Measurements from ENCODE around the gene RSPRY1. TPM values are rescaled to one million over a fixed set of nuclear protein-coding genes. Genes with fewer than 3 reads are reported as not detected.

Gene RSPRY1
- total RNA-seq, 2 experiments from 2014 or later, result 33.3 to 34.7 TPM

GRCh38 chr16:57150682-57151330 lies 35.3 kb upstream of the RSPRY1 start:
- POLR2A ChIA-PET, result no interaction called here

GRCh38 chr16:57151369-57151768 lies 34.8 kb upstream of the RSPRY1 start:
- POLR2A ChIA-PET, result no interaction called here

More at GRCh38 chr16:57150682-57151330, 35.3 kb upstream of the RSPRY1 start:
- CTCF ChIA-PET, result no interaction called here

GRCh38 chr16:57152096-57153093 lies 33.7 kb upstream of the RSPRY1 start:
- POLR2A ChIA-PET, result no interaction called here
- CTCF ChIA-PET, result interaction anchor here (0.6 to 1.4 kb wide), 3 partner anchors 9 to 358 kb away, joined by 3 to 8 read pairs (median 5); no protein-coding TSS in a partner anchor

More at GRCh38 chr16:57151369-57151768, 34.8 kb upstream of the RSPRY1 start:
- CTCF ChIA-PET, result interaction anchor here (1.1 to 1.4 kb wide), 2 partner anchors 8 to 11 kb away, joined by 3 to 8 read pairs; no protein-coding TSS in a partner anchor

GRCh38 chr16:57153841-57154240 lies 32.3 kb upstream of the RSPRY1 start:
- ChIA-PET CTCF (no interaction called here), POLR2A (no interaction called here)

- ChIA-PET CTCF (no interaction called here), POLR2A (no interaction called here)
Measured at GRCh38 chr16:57155702-57156350, 30.3 kb upstream of the RSPRY1 start.

GRCh38 chr16:57156351-57156703 lies 29.8 kb upstream of the RSPRY1 start:
- ChIA-PET POLR2A (interaction anchor here (0.7 kb wide), 1 partner anchor 29 kb away, joined by 3 read pairs; the partner anchor contains the start of gene PSME3IP1), CTCF (interaction anchor here (0.5 kb wide), 1 partner anchor 26 kb away, joined by 3 read pairs; no protein-coding TSS in a partner anchor)

GRCh38 chr16:57157533-57157932 lies 28.6 kb upstream of the RSPRY1 start:
- ChIA-PET CTCF (no interaction called here), POLR2A (no interaction called here)

GRCh38 chr16:57159447-57159846 lies 26.7 kb upstream of the RSPRY1 start:
- POLR2A ChIA-PET, result no interaction called here

GRCh38 chr16:57163842-57164241 lies 22.3 kb upstream of the RSPRY1 start:
- ChIA-PET CTCF (no interaction called here), POLR2A (no interaction called here)

More at GRCh38 chr16:57159447-57159846, 26.7 kb upstream of the RSPRY1 start:
- CTCF ChIA-PET, result interaction anchor here (2.0 kb wide), 1 partner anchor 8 kb away, joined by 4 read pairs; no protein-coding TSS in a partner anchor

- POLR2A ChIA-PET, result no interaction called here
- CTCF ChIA-PET, result interaction anchor here (1.2 kb wide), 1 partner anchor 72 kb away, joined by 4 read pairs; no protein-coding TSS in a partner anchor
Measured at GRCh38 chr16:57165483-57165882, 20.6 kb upstream of the RSPRY1 start.

- ChIA-PET POLR2A (no interaction called here), CTCF (interaction anchor here (1.2 kb wide), 1 partner anchor 73 kb away, joined by 4 read pairs; no protein-coding TSS in a partner anchor)
Measured at GRCh38 chr16:57165938-57166337, 20.2 kb upstream of the RSPRY1 start.

GRCh38 chr16:57166451-57166850 lies 19.7 kb upstream of the RSPRY1 start:
- ChIA-PET CTCF (interaction anchor here (1.3 kb wide), 1 partner anchor 8 kb away, joined by 4 read pairs; no protein-coding TSS in a partner anchor), POLR2A (no interaction called here)

- POLR2A ChIA-PET, result no interaction called here
Measured at GRCh38 chr16:57166951-57167350, 19.2 kb upstream of the RSPRY1 start.

GRCh38 chr16:57167538-57167937 lies 18.6 kb upstream of the RSPRY1 start:
- ChIA-PET CTCF (interaction anchor here (1.3 to 1.4 kb wide), 2 partner anchors 9 to 75 kb away, joined by 3 to 4 read pairs; partner anchors contain the start of gene CPNE2), POLR2A (no interaction called here)

More at GRCh38 chr16:57166951-57167350, 19.2 kb upstream of the RSPRY1 start:
- CTCF ChIA-PET, result interaction anchor here (1.3 kb wide), 1 partner anchor 8 kb away, joined by 4 read pairs; no protein-coding TSS in a partner anchor

GRCh38 chr16:57167953-57168352 lies 18.2 kb upstream of the RSPRY1 start:
- ChIA-PET CTCF (interaction anchor here (1.3 to 1.4 kb wide), 2 partner anchors 9 to 75 kb away, joined by 3 to 4 read pairs; partner anchors contain the start of gene CPNE2), POLR2A (no interaction called here)

- CTCF ChIA-PET, result interaction anchor here (0.7 to 2.0 kb wide), 2 partner anchors 73 to 86 kb away, joined by 3 to 8 read pairs; no protein-coding TSS in a partner anchor
- POLR2A ChIA-PET, result no interaction called here
Measured at GRCh38 chr16:57169327-57169726, 16.8 kb upstream of the RSPRY1 start.

- POLR2A ChIA-PET, result interaction anchor here (0.7 kb wide), 1 partner anchor 225 kb away, joined by 3 read pairs; no protein-coding TSS in a partner anchor
- CTCF ChIA-PET, result interaction anchor here (1.0 kb wide), 1 partner anchor 60 kb away, joined by 3 read pairs; no protein-coding TSS in a partner anchor
Measured at GRCh38 chr16:57172721-57173290, 13.3 kb upstream of the RSPRY1 start.

GRCh38 chr16:57175896-57176295 lies 10.2 kb upstream of the RSPRY1 start:
- CTCF ChIA-PET, result interaction anchor here (0.6 kb wide), 1 partner anchor 9 kb away, joined by 3 read pairs; no protein-coding TSS in a partner anchor
- POLR2A ChIA-PET, result no interaction called here

- ChIA-PET CTCF (interaction anchor here (1.0 kb wide), 1 partner anchor 205 kb away, joined by 5 read pairs; no protein-coding TSS in a partner anchor), POLR2A (no interaction called here)
Measured at GRCh38 chr16:57178196-57178595, 7.9 kb upstream of the RSPRY1 start.

All from activated CD8-positive, alpha-beta memory T cell treated with anti-CD3 and anti-CD28 coated beads for 36 hours (primary cell).